Measurements from ENCODE around the gene ONECUT3.

The ONECUT3 gene

DNA sequence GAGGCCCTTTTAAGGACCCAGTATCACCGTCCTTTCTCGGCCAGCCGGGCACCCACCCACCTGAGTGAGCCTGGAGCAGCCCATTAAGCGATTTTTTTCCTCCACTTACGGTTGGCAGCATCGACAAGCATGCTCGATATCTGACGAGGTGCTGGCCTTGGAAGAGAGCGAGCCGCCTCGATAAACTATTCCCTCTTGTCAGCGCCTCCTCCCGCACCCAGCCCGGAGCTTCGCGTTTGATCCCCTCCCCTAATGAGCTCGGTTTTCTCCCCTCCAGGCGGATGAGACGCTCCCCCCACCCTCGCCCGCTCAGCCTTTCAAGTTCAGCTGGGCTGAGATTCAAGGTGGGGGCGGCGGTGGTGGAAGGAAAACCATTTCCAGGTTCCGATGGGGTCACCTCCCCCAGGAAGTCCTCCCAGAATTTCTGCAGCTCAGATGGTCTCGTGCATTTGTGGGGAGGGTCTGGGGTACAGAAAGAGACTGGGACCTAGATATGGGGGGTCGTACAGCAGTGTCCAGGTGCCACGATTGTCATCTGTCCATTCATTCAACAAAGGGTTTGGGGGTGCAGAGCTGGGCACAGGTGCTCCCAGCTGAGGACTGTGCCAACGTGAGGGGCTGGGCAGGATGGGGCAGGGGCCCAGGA is 18.9 kb upstream of the ONECUT3 start:
- Histone ChIP-seq H3K9me3 (ENCODE audit: control insufficient read depth, low read length) (no peaks in the 10 kb centered on the region), H3K27ac (ENCODE audit: low read length, poor library complexity, severe bottlenecking) (no peak overlapping the region), H3K18ac (ENCODE audit: low read depth in 1 of 2, low read length in 2 of 2) (no peak overlapping the region), H4K8ac (ENCODE audit: low read length) (no peak overlapping the region), H3K27me3 (ENCODE audit: control insufficient read depth in 1 of 2, insufficient read depth in 1 of 2, low read length in 2 of 2) (peaks cover 35 to 72% of the 10 kb centered on the region in 2 experiments), H2AK5ac (ENCODE audit: low read length, severe bottlenecking) (no peak overlapping the region), H3K4me2 (ENCODE audit: low read length, poor library complexity, severe bottlenecking) (no peak overlapping the region), H3K79me1 (replicated peaks; ENCODE audit: low read length, poor library complexity, severe bottlenecking) (no peaks in the 10 kb centered on the region), H3K9ac (ENCODE audit: low read length) (no peak overlapping the region), H3K36me3 (ENCODE audit: control insufficient read depth in 1 of 2, insufficient read depth in 2 of 2, low read depth in 1 of 2, low read length in 2 of 2) (no peaks in the 10 kb centered on the region), H3K4me1 (ENCODE audit: control insufficient read depth, insufficient read depth, low read depth, low read length) (no peaks in the 10 kb centered on the region), H2BK120ac (ENCODE audit: low read depth, low read length) (no peak overlapping the region), H2BK15ac (ENCODE audit: low read depth, poor library complexity, severe bottlenecking) (no peak overlapping the region), H4K91ac (ENCODE audit: low read length) (no peak overlapping the region), H2AFZ (ENCODE audit: low read depth, low read length) (no peak overlapping the region), H3K4me3 (ENCODE audit: insufficient read depth in 1 of 2, low read depth in 1 of 2, low read length in 2 of 2) (no peak overlapping the region), H3K4ac (ENCODE audit: low read depth in 1 of 2, low read length in 2 of 2) (no peak overlapping the region), H3K14ac (ENCODE audit: low read length in 2 of 2) (no peak overlapping the region), H2BK12ac (ENCODE audit: low read length in 2 of 2) (no peak overlapping the region), H3K23ac (ENCODE audit: low read length in 2 of 2) (no peak overlapping the region), H2BK5ac (ENCODE audit: low read depth, low read length, poor library complexity, severe bottlenecking) (no peak overlapping the region)
- DNase-seq = no peak
- 44% methylated on average over 28 of the region's 28 CpGs for WGBS

DNA sequence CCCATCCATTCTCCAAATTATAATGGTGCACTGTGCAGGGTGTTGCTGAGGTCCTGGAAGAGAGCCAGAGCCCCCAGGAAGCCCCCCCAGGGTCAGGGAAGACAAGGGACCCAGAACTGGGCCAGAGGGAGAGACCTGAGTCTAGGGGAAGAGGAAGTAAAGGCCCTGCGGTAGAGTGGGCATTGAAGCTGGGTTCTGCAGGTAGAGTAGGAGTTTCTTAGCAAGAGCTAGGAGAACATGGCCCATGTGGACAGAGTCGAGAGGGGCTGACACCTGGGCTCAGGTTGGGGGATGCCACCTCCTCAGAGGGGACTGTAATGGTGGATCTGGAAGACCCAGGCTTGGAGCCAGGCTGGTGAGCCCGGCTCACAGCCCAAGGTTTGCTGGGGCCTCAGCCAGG is 17.0 kb upstream of the ONECUT3 start:
- Histone ChIP-seq H3K4me1 (ENCODE audit: control insufficient read depth, insufficient read depth, low read depth, low read length) (no peaks in the 10 kb centered on the region), H3K36me3 (ENCODE audit: control insufficient read depth in 1 of 2, insufficient read depth in 2 of 2, low read depth in 1 of 2, low read length in 2 of 2) (no peaks in the 10 kb centered on the region), H3K18ac (ENCODE audit: low read depth in 1 of 2, low read length in 2 of 2) (no peak overlapping the region), H4K8ac (ENCODE audit: low read length) (no peak overlapping the region), H2AFZ (ENCODE audit: low read depth, low read length) (no peak overlapping the region), H3K23ac (ENCODE audit: low read length in 2 of 2) (no peak overlapping the region), H3K4me2 (ENCODE audit: low read length, poor library complexity, severe bottlenecking) (no peak overlapping the region), H3K4ac (ENCODE audit: low read depth in 1 of 2, low read length in 2 of 2) (no peak overlapping the region), H3K27me3 (ENCODE audit: control insufficient read depth in 1 of 2, insufficient read depth in 1 of 2, low read length in 2 of 2) (peaks cover 43 to 72% of the 10 kb centered on the region in 2 experiments), H2BK120ac (ENCODE audit: low read depth, low read length) (no peak overlapping the region), H3K14ac (ENCODE audit: low read length in 2 of 2) (no peak overlapping the region), H2BK12ac (ENCODE audit: low read length in 2 of 2) (no peak overlapping the region), H3K9me3 (ENCODE audit: control insufficient read depth, low read length) (peaks cover 8% of the 10 kb centered on the region), H3K27ac (ENCODE audit: low read length, poor library complexity, severe bottlenecking) (no peak overlapping the region), H3K9ac (ENCODE audit: low read length) (no peak overlapping the region), H4K91ac (ENCODE audit: low read length) (no peak overlapping the region), H2BK5ac (ENCODE audit: low read depth, low read length, poor library complexity, severe bottlenecking) (no peak overlapping the region), H3K4me3 (ENCODE audit: insufficient read depth in 1 of 2, low read depth in 1 of 2, low read length in 2 of 2) (no peak overlapping the region), H3K79me1 (replicated peaks; ENCODE audit: low read length, poor library complexity, severe bottlenecking) (no peaks in the 10 kb centered on the region), H2BK15ac (ENCODE audit: low read depth, poor library complexity, severe bottlenecking) (no peak overlapping the region), H2AK5ac (ENCODE audit: low read length, severe bottlenecking) (no peak overlapping the region)
- 58% methylated on average over 2 of the region's 3 CpGs for WGBS
- DNase-seq = no peak

- Histone ChIP-seq H4K91ac (ENCODE audit: low read length) (no peak overlapping the region), H3K4me2 (ENCODE audit: low read length, poor library complexity, severe bottlenecking) (no peak overlapping the region), H4K8ac (ENCODE audit: low read length) (no peak overlapping the region), H2BK15ac (ENCODE audit: low read depth, poor library complexity, severe bottlenecking) (no peak overlapping the region), H2AFZ (ENCODE audit: low read depth, low read length) (no peak overlapping the region), H2BK5ac (ENCODE audit: low read depth, low read length, poor library complexity, severe bottlenecking) (no peak overlapping the region), H3K4me3 (ENCODE audit: insufficient read depth in 1 of 2, low read depth in 1 of 2, low read length in 2 of 2) (no peak overlapping the region), H3K36me3 (ENCODE audit: control insufficient read depth in 1 of 2, insufficient read depth in 2 of 2, low read depth in 1 of 2, low read length in 2 of 2) (no peaks in the 10 kb centered on the region), H3K9ac (ENCODE audit: low read length) (no peak overlapping the region), H2AK5ac (ENCODE audit: low read length, severe bottlenecking) (no peak overlapping the region), H3K79me1 (replicated peaks; ENCODE audit: low read length, poor library complexity, severe bottlenecking) (no peaks in the 10 kb centered on the region), H3K27me3 (ENCODE audit: control insufficient read depth in 1 of 2, insufficient read depth in 1 of 2, low read length in 2 of 2) (peaks cover 43 to 72% of the 10 kb centered on the region in 2 experiments), H3K4me1 (ENCODE audit: control insufficient read depth, insufficient read depth, low read depth, low read length) (no peaks in the 10 kb centered on the region), H3K27ac (ENCODE audit: low read length, poor library complexity, severe bottlenecking) (no peak overlapping the region), H3K4ac (ENCODE audit: low read depth in 1 of 2, low read length in 2 of 2) (no peak overlapping the region), H3K18ac (ENCODE audit: low read depth in 1 of 2, low read length in 2 of 2) (no peak overlapping the region), H3K14ac (ENCODE audit: low read length in 2 of 2) (no peak overlapping the region), H2BK120ac (ENCODE audit: low read depth, low read length) (no peak overlapping the region), H2BK12ac (ENCODE audit: low read length in 2 of 2) (no peak overlapping the region), H3K9me3 (ENCODE audit: control insufficient read depth, low read length) (peaks cover 8% of the 10 kb centered on the region), H3K23ac (ENCODE audit: low read length in 2 of 2) (no peak overlapping the region)
- WGBS = 63% methylated on average over 22 of the region's 22 CpGs
- no peak for DNase-seq
Observed at GRCh38 chr19:1736927-1737326, 16.4 kb upstream of the ONECUT3 start.

GRCh38 chr19:1739960-1740629 is 13.2 kb upstream of the ONECUT3 start:
- no peaks in the 10 kb centered on the region for H3K79me1 ChIP-seq (replicated peaks; ENCODE audit: low read length, poor library complexity, severe bottlenecking)
- no peak for DNase-seq
- H4K91ac ChIP-seq (ENCODE audit: low read length) = peak overlapping the region; percentile 27
- H3K4me3 ChIP-seq (ENCODE audit: insufficient read depth in 1 of 2, low read depth in 1 of 2, low read length in 2 of 2) = no peak overlapping the region
- H3K4me1 ChIP-seq (ENCODE audit: control insufficient read depth, insufficient read depth, low read depth, low read length) = peaks cover 4% of the 10 kb centered on the region
- no peak overlapping the region for H3K9ac ChIP-seq (ENCODE audit: low read length)
- no peak overlapping the region for H3K4me2 ChIP-seq (ENCODE audit: low read length, poor library complexity, severe bottlenecking)
- H2AK5ac ChIP-seq (ENCODE audit: low read length, severe bottlenecking) = no peak overlapping the region
- peaks cover 35 to 68% of the 10 kb centered on the region in 2 experiments for H3K27me3 ChIP-seq (ENCODE audit: control insufficient read depth in 1 of 2, insufficient read depth in 1 of 2, low read length in 2 of 2)
- H3K27ac ChIP-seq (ENCODE audit: low read length, poor library complexity, severe bottlenecking) = no peak overlapping the region
- H3K9me3 ChIP-seq (ENCODE audit: control insufficient read depth, low read length) = peaks cover 8% of the 10 kb centered on the region
- H3K4ac ChIP-seq (ENCODE audit: low read depth in 1 of 2, low read length in 2 of 2) = no peak overlapping the region
- no peak overlapping the region for H2BK15ac ChIP-seq (ENCODE audit: low read depth, poor library complexity, severe bottlenecking)
- no peak overlapping the region for H2BK12ac ChIP-seq (ENCODE audit: low read length in 2 of 2)
- H3K14ac ChIP-seq (ENCODE audit: low read length in 2 of 2) = no peak overlapping the region
- no peak overlapping the region for H3K23ac ChIP-seq (ENCODE audit: low read length in 2 of 2)
- no peak overlapping the region for H2BK5ac ChIP-seq (ENCODE audit: low read depth, low read length, poor library complexity, severe bottlenecking)
- no peak overlapping the region for H3K18ac ChIP-seq (ENCODE audit: low read depth in 1 of 2, low read length in 2 of 2)
- no peak overlapping the region for H2AFZ ChIP-seq (ENCODE audit: low read depth, low read length)
- WGBS = 95% methylated on average over 10 of the region's 11 CpGs
- H4K8ac ChIP-seq (ENCODE audit: low read length) = no peak overlapping the region
- H3K36me3 ChIP-seq (ENCODE audit: control insufficient read depth in 1 of 2, insufficient read depth in 2 of 2, low read depth in 1 of 2, low read length in 2 of 2) = no peaks in the 10 kb centered on the region
- H2BK120ac ChIP-seq (ENCODE audit: low read depth, low read length) = no peak overlapping the region
